ENCODE measurements around the gene PKP4. TPM values are rescaled to one million over a fixed set of nuclear protein-coding genes. Genes with fewer than 3 reads are reported as not detected.

PKP4 gene
- total and polyA plus RNA-seq, 2 donors (not counting 1 experiment from before 2014, with no cell fraction given) = 2.0 to 13.3 TPM

GRCh38 chr2:158637357-158637756 is 180.6 kb downstream of the PKP4 start:
- Mint-ChIP-seq H3K4me3 (no peak overlapping the region), H3K27me3 (no peaks in the 10 kb centered on the region), H3K27ac (no peak overlapping the region), H3K9me3 (ENCODE audit: insufficient read depth) (no peaks in the 10 kb centered on the region), H3K4me1 (peaks cover 4% of the 10 kb centered on the region)
- Histone ChIP-seq H3K27me3 (replicated peaks in 1 of 4; ENCODE audit: control extremely low read depth in 1 of 4, control insufficient read depth in 3 of 4, insufficient read depth in 4 of 4, low read length in 3 of 4) (no peaks in the 10 kb centered on the region), H3K79me2 (ENCODE audit: control insufficient read depth, insufficient read depth, low read length) (no peaks in the 10 kb centered on the region), H3K9me3 (ENCODE audit: control extremely low read depth in 1 of 3, control insufficient read depth in 2 of 3, insufficient read depth in 1 of 3, low read length in 2 of 3) (no peaks in the 10 kb centered on the region), H3K9ac (ENCODE audit: low read length) (no peak overlapping the region), H3K4me2 (replicated peaks; ENCODE audit: low read depth, low read length, poor library complexity, severe bottlenecking) (no peak overlapping the region), H3K36me3 (replicated peaks in 1 of 2; ENCODE audit: control extremely low read depth in 1 of 2, control insufficient read depth in 1 of 2, extremely low read depth in 1 of 2, insufficient read depth in 2 of 2, low read length in 1 of 2) (no peaks in the 10 kb centered on the region), H3K4me3 (ENCODE audit: control extremely low read depth in 1 of 5, extremely low read depth in 1 of 5, insufficient read depth in 1 of 5, low read depth in 2 of 5, low read length in 4 of 5) (no peak overlapping the region), H2AFZ (ENCODE audit: insufficient read depth, low read depth, low read length, poor library complexity, severe bottlenecking) (no peak overlapping the region), H3K4me1 (ENCODE audit: control insufficient read depth in 2 of 2, insufficient read depth in 2 of 2, low read length in 2 of 2) (peaks cover 0 to 6% of the 10 kb centered on the region in 2 donors), H4K20me1 (ENCODE audit: control insufficient read depth, insufficient read depth, low read length, poor library complexity, severe bottlenecking) (no peaks in the 10 kb centered on the region), H3K27ac (ENCODE audit: low read length in 2 of 2) (no peak overlapping the region)
- ChIA-PET CTCF (no interaction called here), POLR2A (no interaction called here)
- 98% methylated on average over 5 of the region's 7 CpGs for WGBS (ENCODE audit: insufficient coverage)
- ATAC-seq (ENCODE audit: low read depth) (no peak), DNase-seq (no peak)
- TF ChIP-seq CTCF (IDR thresholded peaks at IDR 0.05) = no peak
- TF ChIP-seq EZH2 (IDR thresholded peaks at IDR 0.05; ENCODE audit: borderline replicate concordance, insufficient read depth, low read depth, low read length, poor library complexity, severe bottlenecking) = no peak
- intact Hi-C loops (cut with micrococcal nuclease) = no loop called here

GRCh38 chr2:158644139-158644538 is 187.4 kb downstream of the PKP4 start:
- TF ChIP-seq CTCF (IDR thresholded peaks at IDR 0.05) (no peak), EZH2 (IDR thresholded peaks at IDR 0.05; ENCODE audit: borderline replicate concordance, insufficient read depth, low read depth, low read length, poor library complexity, severe bottlenecking) (no peak)
- H3K4me1 ChIP-seq (ENCODE audit: control insufficient read depth in 2 of 2, insufficient read depth in 2 of 2, low read length in 2 of 2) = peaks cover 0 to 6% of the 10 kb centered on the region in 2 donors
- DNase-seq = no peak
- H3K27me3 ChIP-seq (replicated peaks in 1 of 4; ENCODE audit: control extremely low read depth in 1 of 4, control insufficient read depth in 3 of 4, insufficient read depth in 4 of 4, low read length in 3 of 4) = no peaks in the 10 kb centered on the region
- no peak overlapping the region for H3K4me2 ChIP-seq (replicated peaks; ENCODE audit: low read depth, low read length, poor library complexity, severe bottlenecking)
- no peaks in the 10 kb centered on the region for H3K36me3 ChIP-seq (replicated peaks in 1 of 2; ENCODE audit: control extremely low read depth in 1 of 2, control insufficient read depth in 1 of 2, extremely low read depth in 1 of 2, insufficient read depth in 2 of 2, low read length in 1 of 2)
- Mint-ChIP-seq H3K9me3 (ENCODE audit: insufficient read depth) (no peaks in the 10 kb centered on the region), H3K27me3 (no peaks in the 10 kb centered on the region), H3K27ac (no peak overlapping the region), H3K4me1 (peaks cover 4% of the 10 kb centered on the region), H3K4me3 (no peak overlapping the region)
- no peak overlapping the region for H3K27ac ChIP-seq (ENCODE audit: low read length in 2 of 2)
- no peaks in the 10 kb centered on the region for H4K20me1 ChIP-seq (ENCODE audit: control insufficient read depth, insufficient read depth, low read length, poor library complexity, severe bottlenecking)
- WGBS (ENCODE audit: insufficient coverage) = 75% methylated on average over 4 of the region's 4 CpGs
- intact Hi-C loops (cut with micrococcal nuclease) = no loop called here
- no peaks in the 10 kb centered on the region for H3K9me3 ChIP-seq (ENCODE audit: control extremely low read depth in 1 of 3, control insufficient read depth in 2 of 3, insufficient read depth in 1 of 3, low read length in 2 of 3)
- no peak overlapping the region for H3K9ac ChIP-seq (ENCODE audit: low read length)
- H3K79me2 ChIP-seq (ENCODE audit: control insufficient read depth, insufficient read depth, low read length) = no peaks in the 10 kb centered on the region
- POLR2A ChIA-PET = no interaction called here
- no peak overlapping the region for H2AFZ ChIP-seq (ENCODE audit: insufficient read depth, low read depth, low read length, poor library complexity, severe bottlenecking)
- no peak for ATAC-seq (ENCODE audit: low read depth)
- H3K4me3 ChIP-seq (ENCODE audit: control extremely low read depth in 1 of 5, extremely low read depth in 1 of 5, insufficient read depth in 1 of 5, low read depth in 2 of 5, low read length in 4 of 5) = no peak overlapping the region
- CTCF ChIA-PET = no interaction called here
